Measurements from ENCODE around the gene HOXC10.

The HOXC10 gene

GRCh38 chr12:54031480-54031879, 46.5 kb downstream of the HOXC10 start:
- no peak overlapping the region for H3K4me3 ChIP-seq (ENCODE audit: low read depth, low read length)
- no peak for TF ChIP-seq CTCF (IDR thresholded peaks at IDR 0.05; ENCODE audit: low read depth, low read length, missing control alignments)
- no peak for DNase-seq (ENCODE audit: low read depth)

- TF ChIP-seq CTCF (IDR thresholded peaks at IDR 0.05; ENCODE audit: low read depth, low read length, missing control alignments) = no peak
- no peak for DNase-seq (ENCODE audit: low read depth)
- no peak overlapping the region for H3K4me3 ChIP-seq (ENCODE audit: low read depth, low read length)
Measured at GRCh38 chr12:54032086-54032619, 47.2 kb downstream of the HOXC10 start.

GRCh38 chr12:54032627-54033100, 47.7 kb downstream of the HOXC10 start, which contains the start of gene HOXC5:
TSS of gene HOXC5 (plus strand) at chr12:54033050. CDS start at chr12:54033123, 73 bp downstream.
- no peak for DNase-seq (ENCODE audit: low read depth)
- H3K4me3 ChIP-seq (ENCODE audit: low read depth, low read length) = no peak within 1 kb of the TSS
- peak; percentile 98 for TF ChIP-seq CTCF (IDR thresholded peaks at IDR 0.05; ENCODE audit: low read depth, low read length, missing control alignments)

- DNase-seq (ENCODE audit: low read depth) = no peak
- H3K4me3 ChIP-seq (ENCODE audit: low read depth, low read length) = no peak overlapping the region
Measured at GRCh38 chr12:54033106-54033979, 48.4 kb downstream of the HOXC10 start.

GRCh38 chr12:54033980-54034784, 49.2 kb downstream of the HOXC10 start:
- no peak for TF ChIP-seq CTCF (IDR thresholded peaks at IDR 0.05; ENCODE audit: low read depth, low read length, missing control alignments)
- no peak overlapping the region for H3K4me3 ChIP-seq (ENCODE audit: low read depth, low read length)
- DNase-seq (ENCODE audit: low read depth) = no peak

More at GRCh38 chr12:54033106-54033979, 48.4 kb downstream of the HOXC10 start:
- no peak for TF ChIP-seq CTCF (IDR thresholded peaks at IDR 0.05; ENCODE audit: low read depth, low read length, missing control alignments)

- TF ChIP-seq CTCF (IDR thresholded peaks at IDR 0.05; ENCODE audit: low read depth, low read length, missing control alignments) = no peak
- H3K4me3 ChIP-seq (ENCODE audit: low read depth, low read length) = no peak overlapping the region
- no peak for DNase-seq (ENCODE audit: low read depth)
Measured at GRCh38 chr12:54034785-54035310, 49.9 kb downstream of the HOXC10 start.

Data from GM12864 (cell line).